Measurements from ENCODE around the gene DOHH. TPM values are rescaled to one million over a fixed set of nuclear protein-coding genes. Genes with fewer than 3 reads are reported as not detected.
"Not testable (repeated sequence)": the region's sequence is repeated elsewhere in the genome, so short reads cannot be mapped to it uniquely, and the experiment has no call there.

Gene DOHH
- total RNA-seq, 2 donors from 2014 or later: 4.1 to 5.2 TPM

DNA sequence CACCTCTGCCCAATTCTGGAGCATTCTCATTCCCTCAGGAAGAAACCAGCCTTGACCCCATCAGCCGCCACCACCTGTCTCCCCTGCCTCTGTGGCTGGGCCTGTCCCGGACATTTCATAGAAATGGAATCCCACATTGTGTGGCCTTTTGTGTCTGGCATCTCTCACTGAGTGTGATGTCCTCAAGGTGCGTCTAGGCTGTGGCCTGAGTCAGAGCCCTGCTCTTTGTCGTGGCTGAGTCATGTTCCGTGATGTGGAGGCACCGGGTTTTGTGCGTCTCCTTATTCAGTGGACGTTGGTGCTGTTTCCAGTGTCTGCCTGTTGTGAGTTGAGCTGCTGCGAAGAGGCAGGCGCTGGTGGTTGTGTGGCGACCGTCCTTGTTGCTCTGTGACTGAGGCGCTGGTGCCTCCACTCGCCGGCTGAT lies 9.1 kb upstream of the DOHH start:
- H3K27me3 Mint-ChIP-seq: no peaks in the 10 kb centered on the region
- no peak for ATAC-seq

DNA sequence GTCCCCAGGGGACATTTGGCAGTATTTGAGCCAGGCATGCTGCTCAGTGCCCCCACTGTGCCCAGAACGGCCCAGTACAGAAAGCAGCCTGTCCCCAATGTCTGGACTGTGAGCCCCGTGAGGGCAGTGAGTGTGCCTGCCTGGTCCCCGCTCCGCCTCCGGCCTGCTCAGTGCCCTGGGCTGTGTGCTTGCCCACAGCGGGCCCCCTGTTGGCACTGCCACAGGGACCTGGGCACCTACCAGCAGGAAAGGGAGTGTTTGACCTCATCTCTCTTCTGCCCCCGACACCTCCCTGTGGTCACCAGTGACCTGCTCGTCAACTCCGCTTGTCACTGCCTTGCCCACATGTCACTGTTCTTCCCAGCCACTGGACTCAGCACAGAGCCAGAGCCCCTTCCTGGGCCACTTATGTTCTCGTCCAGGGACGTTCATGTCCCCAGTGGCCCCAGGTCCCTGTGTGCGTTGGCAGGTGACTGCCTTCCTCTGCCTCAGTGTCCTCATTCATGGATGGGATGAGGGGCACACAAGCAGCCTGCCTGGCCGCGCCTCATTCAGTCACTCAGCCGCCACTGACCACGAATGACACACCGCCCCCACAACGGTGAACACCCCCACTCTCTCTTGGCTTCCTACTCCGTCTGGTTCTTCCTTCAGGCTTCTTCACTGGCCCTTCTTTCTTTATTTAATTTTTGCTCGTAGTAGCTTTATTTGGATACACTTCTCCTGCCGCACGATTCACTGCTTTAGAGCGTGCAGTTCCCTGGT lies 8.5 kb upstream of the DOHH start:
- H3K27ac Mint-ChIP-seq: no peak overlapping the region
- peaks cover 45% of the 10 kb centered on the region for H3K4me1 Mint-ChIP-seq
- no peaks in the 10 kb centered on the region for H3K9me3 ChIP-seq (ENCODE audit: control insufficient read depth, low read length, poor library complexity, severe bottlenecking)
- ATAC-seq (no peak), DNase-seq (no peak)
- H3K27me3 Mint-ChIP-seq: no peaks in the 10 kb centered on the region
- peaks cover 4% of the 10 kb centered on the region for H3K36me3 Mint-ChIP-seq (ENCODE audit: low read depth)
- H3K4me3 Mint-ChIP-seq: peak overlapping the region; percentile 73

More for the DNA sequence above, 9.1 kb upstream of the DOHH start:
- DNase-seq: no peak
- Mint-ChIP-seq H3K4me1 (peaks cover 47% of the 10 kb centered on the region), H3K27ac (no peak overlapping the region), H3K36me3 (ENCODE audit: low read depth) (peaks cover 4% of the 10 kb centered on the region), H3K4me3 (peak overlapping the region; percentile 73)
- no peaks in the 10 kb centered on the region for H3K9me3 ChIP-seq (ENCODE audit: control insufficient read depth, low read length, poor library complexity, severe bottlenecking)

DNA sequence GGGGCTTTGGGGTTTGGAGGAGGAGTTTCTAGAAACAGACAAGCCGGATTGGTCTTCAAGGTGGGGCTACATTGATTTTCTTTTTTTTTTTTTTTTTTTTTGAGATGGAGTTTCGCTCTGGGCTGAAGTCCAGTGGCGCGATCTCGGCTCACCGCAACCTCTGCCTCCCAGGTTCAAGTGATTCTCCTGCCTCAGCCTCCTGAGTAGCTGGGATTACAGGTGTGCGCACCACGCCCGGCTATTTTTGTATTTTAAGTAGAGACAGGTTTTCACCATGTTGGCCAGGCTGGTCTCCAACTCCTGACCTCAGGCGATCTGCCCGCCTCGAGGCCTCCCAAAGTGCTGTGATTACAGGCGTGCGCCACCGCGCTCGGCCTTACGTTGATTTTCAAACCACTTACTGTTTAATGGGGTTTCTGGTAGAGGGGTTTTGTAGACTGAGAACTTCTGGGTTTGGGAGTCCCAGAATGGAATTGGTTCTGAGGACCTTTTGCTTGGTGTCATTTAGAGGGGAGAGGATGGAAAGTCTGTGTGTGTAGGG lies 7.7 kb upstream of the DOHH start:
- not testable (repeated sequence) for H3K9me3 ChIP-seq (ENCODE audit: control insufficient read depth, low read length, poor library complexity, severe bottlenecking); H3K36me3 Mint-ChIP-seq (ENCODE audit: low read depth); DNase-seq; H3K27ac Mint-ChIP-seq; H3K27me3 Mint-ChIP-seq; ATAC-seq
- Mint-ChIP-seq H3K4me3 (peak overlapping the region; percentile 97), H3K4me1 (peaks cover 45% of the 10 kb centered on the region)

DNA sequence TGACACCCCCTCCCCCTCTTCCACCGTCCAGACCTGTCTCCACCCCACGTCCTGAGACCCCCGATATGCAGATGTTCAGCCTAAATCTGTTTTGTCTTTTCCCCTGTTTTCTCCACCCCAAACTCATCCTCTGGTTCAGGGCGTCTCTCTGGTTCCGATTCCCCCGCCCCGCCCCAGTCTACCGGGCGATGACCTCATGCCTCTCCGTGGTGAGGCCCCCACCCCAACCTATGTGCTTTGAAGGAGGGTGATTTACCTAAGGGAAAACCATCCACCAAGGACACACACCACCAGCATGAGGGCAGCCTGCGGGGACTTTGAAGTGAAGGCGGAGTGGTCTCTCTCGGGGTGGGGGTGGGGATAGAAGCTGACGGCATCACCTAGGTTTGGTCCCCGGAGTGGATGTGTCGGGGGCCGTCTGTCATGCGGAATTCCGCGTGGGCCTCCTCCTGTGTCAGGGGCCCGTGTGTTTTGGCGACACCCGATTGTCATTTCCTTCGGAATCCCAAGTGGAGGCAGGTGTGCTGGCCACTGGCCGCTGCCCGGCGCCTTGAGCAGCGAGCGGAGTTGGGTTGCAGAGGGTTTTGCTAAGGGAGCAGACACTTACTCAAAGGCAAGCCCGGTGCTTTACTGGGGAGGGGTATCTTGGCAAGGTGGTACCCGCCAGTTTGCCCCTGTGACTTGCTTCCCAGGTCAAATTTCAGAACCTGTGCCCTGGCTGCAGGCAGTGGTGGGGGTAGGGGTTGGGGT lies 7.1 kb upstream of the DOHH start:
- Mint-ChIP-seq H3K27me3 (no peaks in the 10 kb centered on the region), H3K27ac (peak overlapping the region; percentile 97), H3K4me3 (peak overlapping the region; percentile 97), H3K4me1 (peaks cover 45% of the 10 kb centered on the region), H3K36me3 (ENCODE audit: low read depth) (peaks cover 4% of the 10 kb centered on the region)
- DNase-seq (peak in 2 of 3 donors; percentile 35 to 46), ATAC-seq (no peak)
- no peaks in the 10 kb centered on the region for H3K9me3 ChIP-seq (ENCODE audit: control insufficient read depth, low read length, poor library complexity, severe bottlenecking)

DNA sequence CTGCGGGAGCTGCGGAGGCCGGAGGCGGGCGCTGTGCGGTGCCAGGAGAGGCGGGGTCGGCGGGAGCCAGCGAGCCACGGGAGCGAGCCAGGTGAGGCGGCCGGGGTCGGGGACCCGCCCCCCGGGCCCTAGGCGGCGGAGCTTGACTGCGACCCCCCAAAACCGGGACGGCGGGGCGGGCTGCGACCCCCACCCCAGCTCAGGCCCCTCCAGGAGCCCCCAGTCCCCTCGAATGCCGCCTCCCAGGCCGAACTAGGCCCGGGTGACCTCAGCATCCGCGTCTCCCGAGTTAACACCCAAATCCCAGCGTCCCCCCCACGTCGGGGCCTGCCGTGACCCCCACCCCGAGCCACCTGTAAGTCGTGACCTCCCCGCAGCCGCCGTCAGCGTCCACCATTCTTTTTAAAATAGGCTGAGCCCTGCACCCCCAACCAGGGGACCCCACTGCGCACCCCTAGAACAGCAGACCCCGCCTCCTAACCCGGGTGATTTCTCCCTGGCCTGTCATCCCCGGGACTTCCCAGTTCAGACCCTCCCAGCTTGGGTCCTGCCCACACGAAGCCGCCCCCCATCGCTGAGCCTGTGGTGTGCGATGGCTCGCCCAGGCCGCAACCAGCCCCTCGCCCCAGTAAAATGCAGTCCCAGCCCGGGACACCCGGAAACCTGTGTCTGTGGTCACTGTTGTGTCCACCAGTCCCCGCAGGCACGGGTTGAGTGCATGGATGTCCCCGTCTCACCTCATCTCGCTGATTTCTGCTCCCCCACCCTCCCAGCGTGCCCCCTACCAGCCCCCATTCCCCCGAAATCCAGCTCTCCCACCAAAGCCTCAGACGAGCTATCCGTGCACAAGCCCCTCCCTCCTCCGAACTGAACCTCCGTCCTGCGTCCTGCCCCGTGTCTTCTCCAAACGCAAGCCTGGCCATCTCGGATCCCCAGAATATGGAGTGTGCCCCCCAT lies 6.2 kb upstream of the DOHH start:
- peaks cover 40% of the 10 kb centered on the region for H3K4me1 Mint-ChIP-seq
- H3K27ac Mint-ChIP-seq: peak overlapping the region; percentile 97
- peaks cover 4% of the 10 kb centered on the region for H3K36me3 Mint-ChIP-seq (ENCODE audit: low read depth)
- no peaks in the 10 kb centered on the region for H3K27me3 Mint-ChIP-seq
- H3K4me3 Mint-ChIP-seq: peak overlapping the region; percentile 97
- ATAC-seq (no peak), DNase-seq (peak in 2 of 3 donors; percentile 26 to 38)
- H3K9me3 ChIP-seq (ENCODE audit: control insufficient read depth, low read length, poor library complexity, severe bottlenecking): no peaks in the 10 kb centered on the region

DNA sequence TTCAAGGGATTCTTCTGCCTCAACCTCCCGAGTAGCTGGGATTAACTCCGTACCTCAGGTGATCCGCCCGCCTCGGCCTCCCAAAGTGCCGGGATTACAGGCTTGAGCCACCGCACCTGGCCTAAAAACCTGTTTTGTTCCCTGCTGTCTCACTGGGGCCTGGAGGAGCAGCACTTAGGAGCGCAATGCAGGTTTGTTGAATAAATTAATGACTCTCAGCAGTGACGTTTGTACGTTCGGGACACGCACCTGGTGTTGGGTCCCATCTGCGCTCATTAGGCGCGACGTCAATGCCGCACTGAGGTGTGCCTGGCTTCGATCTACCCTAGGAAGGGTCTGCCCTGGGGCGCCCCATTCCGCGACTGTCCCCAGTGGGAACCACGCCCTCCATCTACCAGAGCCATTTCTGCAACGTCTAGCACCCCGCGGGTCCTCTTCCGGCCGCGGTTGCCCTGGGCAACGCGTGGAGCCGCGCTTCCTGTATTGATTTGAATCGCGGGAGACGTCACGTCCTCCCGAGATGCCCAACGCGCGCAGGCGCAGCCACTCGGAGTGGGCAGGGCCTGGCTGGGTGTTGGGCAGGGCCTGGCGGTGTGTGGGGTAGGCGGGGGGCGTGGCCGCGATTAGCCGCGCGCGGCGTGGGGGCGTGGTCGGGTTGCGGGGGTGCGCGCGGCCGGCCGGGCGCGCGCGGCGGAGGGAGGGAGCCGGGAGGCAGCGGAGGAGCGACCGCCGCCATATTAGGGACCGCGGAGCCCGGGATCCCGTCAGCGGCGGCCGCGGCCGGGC lies 5.3 kb upstream of the DOHH start, which contains the start of gene FZR1:
Gene FZR1 (plus strand): TSS at position 714 of the 786 bp plus-strand sequence. CDS start 16,679 bp downstream, outside the sequence.
- Mint-ChIP-seq H3K4me1 (peaks cover 40% of the 10 kb centered on the region), H3K4me3 (peak within 1 kb of the TSS; percentile 97), H3K27me3 (no peaks in the 10 kb centered on the region), H3K27ac (peak within 1 kb of the TSS; percentile 97), H3K36me3 (ENCODE audit: low read depth) (peaks cover 4% of the 10 kb centered on the region)
- H3K9me3 ChIP-seq (ENCODE audit: control insufficient read depth, low read length, poor library complexity, severe bottlenecking): no peaks in the 10 kb centered on the region
- peak; percentile 99 to 100 (median 100) for DNase-seq
- ATAC-seq: peak; percentile 88

DNA sequence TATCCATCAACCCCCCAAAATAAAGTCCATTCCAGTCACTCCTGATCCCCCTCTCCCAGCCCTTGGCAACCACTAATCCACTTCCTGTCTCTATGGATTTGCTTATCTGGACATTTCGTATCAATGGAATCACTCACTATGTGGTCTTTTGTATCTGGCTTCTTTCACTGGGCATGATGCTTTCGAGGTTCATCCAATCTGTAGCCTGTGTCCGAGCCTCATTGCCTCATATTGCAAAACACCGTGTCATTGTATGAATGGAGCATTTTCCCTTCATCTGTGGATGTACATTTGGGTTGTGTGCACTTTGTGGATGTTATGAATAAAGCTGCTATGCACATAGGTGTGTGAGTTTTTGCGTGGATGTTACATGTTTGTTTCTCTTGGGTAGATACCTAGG lies 4.3 kb upstream of the DOHH start:
- ATAC-seq: no peak
- H3K27me3 Mint-ChIP-seq: no peaks in the 10 kb centered on the region
- H3K4me1 Mint-ChIP-seq: peaks cover 39% of the 10 kb centered on the region
- H3K36me3 Mint-ChIP-seq (ENCODE audit: low read depth): peaks cover 2% of the 10 kb centered on the region
- no peak for DNase-seq
- no peaks in the 10 kb centered on the region for H3K9me3 ChIP-seq (ENCODE audit: control insufficient read depth, low read length, poor library complexity, severe bottlenecking)
- H3K27ac Mint-ChIP-seq: peak overlapping the region; percentile 97
- no peak overlapping the region for H3K4me3 Mint-ChIP-seq

DNA sequence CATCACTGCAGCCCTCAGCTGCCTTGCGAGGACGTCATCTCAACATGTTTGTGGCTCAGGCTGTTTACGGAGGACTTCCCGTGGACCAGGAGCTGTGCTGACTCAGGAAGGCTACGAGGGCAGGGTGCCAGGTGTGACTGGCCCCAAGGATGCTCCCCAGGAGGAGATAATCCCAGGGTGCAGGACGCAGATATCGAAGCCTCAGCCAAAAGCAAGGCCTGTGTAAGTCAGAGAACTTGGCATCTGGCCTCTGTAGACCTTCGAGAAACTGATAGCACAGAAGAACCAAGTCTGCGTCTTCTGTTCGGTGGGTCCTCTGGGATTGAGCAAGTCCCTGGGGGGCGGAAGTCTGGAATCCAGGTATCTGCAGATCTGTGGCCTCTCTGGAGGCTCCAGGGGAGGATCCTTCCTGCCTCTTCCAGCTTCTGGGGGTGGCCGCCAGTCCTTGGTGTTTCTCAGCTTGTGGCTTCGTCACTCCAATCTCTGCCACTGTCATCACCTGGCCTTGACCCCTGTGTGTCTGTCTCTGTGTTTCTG lies 2.6 kb upstream of the DOHH start:
- peaks cover 2% of the 10 kb centered on the region for H3K36me3 Mint-ChIP-seq (ENCODE audit: low read depth)
- H3K4me1 Mint-ChIP-seq: peaks cover 32% of the 10 kb centered on the region
- H3K27me3 Mint-ChIP-seq: no peaks in the 10 kb centered on the region
- no peak overlapping the region for H3K4me3 Mint-ChIP-seq
- H3K9me3 ChIP-seq (ENCODE audit: control insufficient read depth, low read length, poor library complexity, severe bottlenecking): no peaks in the 10 kb centered on the region
- H3K27ac Mint-ChIP-seq: peak overlapping the region; percentile 97
- no peak for DNase-seq
- no peak for ATAC-seq

DNA sequence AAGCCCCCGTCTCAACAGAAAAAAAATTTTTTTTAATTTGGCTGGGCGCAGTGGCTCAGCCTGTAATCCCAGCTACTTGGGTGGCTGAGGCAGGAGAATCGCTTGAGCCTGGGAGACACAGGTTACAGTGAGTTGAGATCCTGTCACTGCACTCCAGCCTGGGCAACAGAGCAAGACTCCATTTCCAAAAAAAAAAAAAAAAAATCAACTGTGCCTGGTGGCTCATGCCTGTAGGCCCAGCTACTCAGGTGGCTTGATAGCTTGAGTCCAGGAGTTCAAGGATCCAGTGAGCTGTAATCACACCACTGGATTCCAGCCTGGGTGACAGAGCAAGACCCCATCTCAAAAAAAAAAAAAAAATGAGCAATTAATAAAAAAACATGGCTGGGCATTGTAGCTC lies 1.3 kb upstream of the DOHH start:
- Mint-ChIP-seq H3K4me3 (no peak overlapping the region), H3K27me3 (no peaks in the 10 kb centered on the region), H3K36me3 (ENCODE audit: low read depth) (peaks cover 2% of the 10 kb centered on the region), H3K27ac (no peak overlapping the region), H3K4me1 (peaks cover 32% of the 10 kb centered on the region)
- H3K9me3 ChIP-seq (ENCODE audit: control insufficient read depth, low read length, poor library complexity, severe bottlenecking): no peaks in the 10 kb centered on the region
- DNase-seq (no peak), ATAC-seq (no peak)

DNA sequence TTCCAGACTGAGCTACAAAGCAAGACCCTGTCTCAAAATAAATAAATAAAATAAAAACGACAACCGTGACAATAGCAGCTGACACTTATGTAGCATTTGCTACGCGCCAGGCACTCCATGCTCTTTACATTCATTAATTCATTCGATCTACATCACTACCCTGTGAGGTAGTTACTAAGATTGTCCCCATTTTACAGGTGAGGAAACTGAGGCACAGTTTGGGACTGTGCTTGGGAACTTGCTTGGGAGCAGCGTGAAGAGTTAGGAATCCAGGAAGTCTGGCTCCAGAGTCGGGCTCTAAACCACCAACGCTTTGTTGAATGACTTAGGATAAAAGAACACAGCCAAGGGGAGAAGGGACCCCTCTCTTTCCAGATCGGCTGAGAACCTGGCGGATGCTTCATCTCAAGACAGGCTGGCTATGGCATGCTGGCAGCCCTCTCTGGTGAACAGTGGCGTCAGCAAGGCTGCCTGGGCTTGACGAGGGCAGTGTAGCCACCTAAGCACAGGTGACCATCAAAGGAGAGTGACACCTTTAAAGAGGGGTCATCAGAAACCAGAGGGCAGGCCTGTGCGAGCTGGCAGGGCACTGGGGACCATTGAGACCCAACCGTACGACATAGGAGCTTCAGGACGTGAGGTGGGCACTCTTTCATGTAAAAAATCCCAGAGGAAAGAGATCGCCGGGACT lies 591 bp downstream of the DOHH start:
- no peaks in the 10 kb centered on the region for H3K36me3 Mint-ChIP-seq (ENCODE audit: low read depth)
- H3K27ac Mint-ChIP-seq: peak overlapping the region; percentile 94
- peak overlapping the region; percentile 93 for H3K4me3 Mint-ChIP-seq
- ATAC-seq (no peak), DNase-seq (no peak)
- H3K27me3 Mint-ChIP-seq: no peaks in the 10 kb centered on the region
- no peaks in the 10 kb centered on the region for H3K9me3 ChIP-seq (ENCODE audit: control insufficient read depth, low read length, poor library complexity, severe bottlenecking)
- peaks cover 25% of the 10 kb centered on the region for H3K4me1 Mint-ChIP-seq

DNA sequence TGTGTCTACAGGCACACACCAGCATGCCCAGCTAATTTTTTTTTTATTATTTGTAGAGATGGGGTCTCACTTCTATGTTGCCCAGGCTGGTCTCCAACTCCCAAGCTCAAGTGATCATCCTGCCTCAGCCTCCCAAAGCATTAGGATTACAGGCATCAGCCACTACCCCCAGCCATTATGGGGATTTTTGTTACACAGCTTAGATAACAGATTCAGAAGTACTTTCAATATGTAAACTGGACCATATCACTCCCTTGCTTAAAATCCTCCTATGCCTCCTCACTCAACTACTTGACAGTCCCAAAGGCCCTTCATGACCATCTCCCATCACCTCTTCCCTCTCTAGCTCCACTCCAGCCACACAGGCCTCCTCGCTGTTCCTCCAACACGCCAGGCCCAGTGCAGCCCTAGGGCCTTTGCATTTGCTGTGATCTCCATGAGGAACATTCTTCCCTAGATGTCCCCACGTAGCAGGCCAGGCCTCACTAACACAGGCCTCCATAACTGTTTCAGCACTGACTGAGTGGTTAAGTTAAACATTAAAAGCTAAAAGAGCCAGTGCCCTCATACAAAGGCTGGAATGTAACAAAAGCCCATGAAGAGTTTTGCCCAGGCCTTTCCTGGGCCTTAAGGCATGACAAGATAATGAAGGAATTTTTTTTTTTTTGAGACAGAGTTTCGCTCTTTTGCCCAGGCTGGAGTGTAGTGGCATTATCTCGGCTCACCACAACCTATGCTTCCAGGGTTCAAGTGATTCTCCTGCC lies 2.5 kb downstream of the DOHH start:
- H3K27ac Mint-ChIP-seq: no peak overlapping the region
- DNase-seq (no peak), ATAC-seq (no peak)
- no peaks in the 10 kb centered on the region for H3K27me3 Mint-ChIP-seq
- H3K9me3 ChIP-seq (ENCODE audit: control insufficient read depth, low read length, poor library complexity, severe bottlenecking): no peaks in the 10 kb centered on the region
- no peaks in the 10 kb centered on the region for H3K36me3 Mint-ChIP-seq (ENCODE audit: low read depth)
- no peak overlapping the region for H3K4me3 Mint-ChIP-seq
- peaks cover 22% of the 10 kb centered on the region for H3K4me1 Mint-ChIP-seq
